ENCODE measurements around the gene KRT32. TPM values are rescaled to one million over a fixed set of nuclear protein-coding genes. Genes with fewer than 3 reads are reported as not detected.

Gene KRT32
- total RNA-seq, 2 experiments from 2014 or later: not detected

GRCh38 chr17:41483531-41483930, 16.3 kb upstream of the KRT32 start:
- DNase-seq (ENCODE audit: low spot score): no peak
- H2AFZ ChIP-seq (ENCODE audit: low read length): no peak overlapping the region
- H4K20me1 ChIP-seq (ENCODE audit: insufficient read depth, low read length): no peaks in the 10 kb centered on the region
- H3K79me2 ChIP-seq (ENCODE audit: insufficient read depth, low read depth, low read length): no peaks in the 10 kb centered on the region
- intact Hi-C loops (cut with micrococcal nuclease; ENCODE audit: unreplicated experiment): no loop called here
- no peaks in the 10 kb centered on the region for H3K36me3 ChIP-seq (ENCODE audit: insufficient read depth, low read length)
- no peak overlapping the region for H3K4me2 ChIP-seq (ENCODE audit: low read length)
- CTCF ChIA-PET (ENCODE audit: unreplicated experiment): no interaction called here
- POLR2A ChIA-PET: no interaction called here
- H3K4me3 ChIP-seq (ENCODE audit: low read depth, low read length, poor library complexity, severe bottlenecking): no peak overlapping the region
- no peak overlapping the region for H3K27ac ChIP-seq (ENCODE audit: low read depth, low read length, poor library complexity, severe bottlenecking)
- BruUV-seq (replicated peaks): no TSS peak
- H3K4me1 ChIP-seq (ENCODE audit: insufficient read depth, low read length, poor library complexity, severe bottlenecking): no peaks in the 10 kb centered on the region
- H3K9me2 ChIP-seq (ENCODE audit: insufficient read depth, low read length): no peaks in the 10 kb centered on the region
- H3K9me3 ChIP-seq (ENCODE audit: low read length): no peaks in the 10 kb centered on the region
- TF ChIP-seq EZH2phosphoT487 (IDR thresholded peaks at IDR 0.05; ENCODE audit: borderline replicate concordance, low read depth, low read length) (no peak), CTCF (conservative IDR thresholded peaks at IDR 0.05; ENCODE audit: low read length) (no peak)

GRCh38 chr17:41481036-41481435, 13.8 kb upstream of the KRT32 start, which contains the start of gene KRT35:
Gene KRT35, minus strand, starts transcription at chr17:41481151. Its CDS starts 54 bp downstream, at chr17:41481097.
- H3K9me3 ChIP-seq (ENCODE audit: low read length): no peaks in the 10 kb centered on the region
- H3K27ac ChIP-seq (ENCODE audit: low read depth, low read length, poor library complexity, severe bottlenecking): no peak within 1 kb of the TSS
- no peak for DNase-seq (ENCODE audit: low spot score)
- H3K4me2 ChIP-seq (ENCODE audit: low read length): no peak within 1 kb of the TSS
- CTCF ChIA-PET (ENCODE audit: unreplicated experiment): no interaction called here
- intact Hi-C loops (cut with micrococcal nuclease; ENCODE audit: unreplicated experiment): no loop called here
- BruUV-seq (replicated peaks): no TSS peak
- no peak within 1 kb of the TSS for H2AFZ ChIP-seq (ENCODE audit: low read length)
- no peaks in the 10 kb centered on the region for H3K36me3 ChIP-seq (ENCODE audit: insufficient read depth, low read length)
- no peak within 1 kb of the TSS for H3K4me3 ChIP-seq (ENCODE audit: low read depth, low read length, poor library complexity, severe bottlenecking)
- POLR2A ChIA-PET: no interaction called here
- no peak for TF ChIP-seq CTCF (conservative IDR thresholded peaks at IDR 0.05; ENCODE audit: low read length)
- no peak for TF ChIP-seq EZH2phosphoT487 (IDR thresholded peaks at IDR 0.05; ENCODE audit: borderline replicate concordance, low read depth, low read length)
- no peaks in the 10 kb centered on the region for H3K79me2 ChIP-seq (ENCODE audit: insufficient read depth, low read depth, low read length)
- no peaks in the 10 kb centered on the region for H3K9me2 ChIP-seq (ENCODE audit: insufficient read depth, low read length)
- H3K4me1 ChIP-seq (ENCODE audit: insufficient read depth, low read length, poor library complexity, severe bottlenecking): no peaks in the 10 kb centered on the region
- no peaks in the 10 kb centered on the region for H4K20me1 ChIP-seq (ENCODE audit: insufficient read depth, low read length)

GRCh38 chr17:41480581-41480980, 13.4 kb upstream of the KRT32 start:
- no peak overlapping the region for H3K27ac ChIP-seq (ENCODE audit: low read depth, low read length, poor library complexity, severe bottlenecking)
- H3K4me1 ChIP-seq (ENCODE audit: insufficient read depth, low read length, poor library complexity, severe bottlenecking): no peaks in the 10 kb centered on the region
- BruUV-seq (replicated peaks): no TSS peak
- H3K9me3 ChIP-seq (ENCODE audit: low read length): no peaks in the 10 kb centered on the region
- no peaks in the 10 kb centered on the region for H3K79me2 ChIP-seq (ENCODE audit: insufficient read depth, low read depth, low read length)
- no peak overlapping the region for H2AFZ ChIP-seq (ENCODE audit: low read length)
- no peaks in the 10 kb centered on the region for H3K36me3 ChIP-seq (ENCODE audit: insufficient read depth, low read length)
- ChIA-PET CTCF (ENCODE audit: unreplicated experiment) (no interaction called here), POLR2A (no interaction called here)
- H4K20me1 ChIP-seq (ENCODE audit: insufficient read depth, low read length): no peaks in the 10 kb centered on the region
- TF ChIP-seq EZH2phosphoT487 (IDR thresholded peaks at IDR 0.05; ENCODE audit: borderline replicate concordance, low read depth, low read length) (no peak), CTCF (conservative IDR thresholded peaks at IDR 0.05; ENCODE audit: low read length) (no peak)
- no peak for DNase-seq (ENCODE audit: low spot score)
- intact Hi-C loops (cut with micrococcal nuclease; ENCODE audit: unreplicated experiment): no loop called here
- H3K4me3 ChIP-seq (ENCODE audit: low read depth, low read length, poor library complexity, severe bottlenecking): no peak overlapping the region
- no peak overlapping the region for H3K4me2 ChIP-seq (ENCODE audit: low read length)
- no peaks in the 10 kb centered on the region for H3K9me2 ChIP-seq (ENCODE audit: insufficient read depth, low read length)
